HCT116 (cell line): Measurements from ENCODE around the gene CPEB3. TPM values are rescaled to one million over a fixed set of nuclear protein-coding genes. Genes with fewer than 3 reads are reported as not detected.

Experiments
- ATAC-seq: fragments of 200-7000 bp; cut with Tn5 transposase; 2 replicates; pipeline ENCODE4 v1.9.1; 2020; ENCODE audit warnings: mild to moderate bottlenecking, moderate library complexity
- BruUV-seq: library from RNA; stranded (reverse); fragments of 400-500 nt; replicated peaks from 2 replicates; lab custom pipeline; 2021; lab: Mats Ljungman, UMichigan
- CTCF ChIA-PET: fragments of 300-600 bp; sonication (Branson Sonifier 250); formaldehyde crosslinking; loops from one replicate; lab custom pipeline; 2021; ENCODE audit warnings: antibody characterized with exemption; lab: Charles Lee
- POLR2A ChIA-PET: fragments of 300-600, 350-600 bp; sonication (Branson Sonifier 250); formaldehyde crosslinking; loops from one replicate; lab custom pipeline; 2021; ENCODE audit warnings: antibody characterized with exemption; lab: Charles Lee
- RAD21 ChIA-PET, 2 experiments: fragments of 300-600 bp; sonication (Branson Sonifier 250); formaldehyde crosslinking; loops; one replicate each; lab custom pipeline; 2023; ENCODE audit warnings: low total read pairs in 2 of 2; ENCODE audit not compliant: uncharacterized antibody in 2 of 2, unreplicated experiment in 2 of 2, low non-redundant PET in 1 of 2; lab: Charles Lee
- DNase-seq: peaks from one replicate; pipeline ENCODE4 v3.0.0-alpha.2; 2010; ENCODE audit warnings: low read depth, low spot score
- H2AFZ ChIP-seq: fragments of 200-600 bp; shearing (Covaris generic), sonication (generic); 2 replicates; pipeline ENCODE4 v1.6.1; 2017; ENCODE audit warnings: low read depth, mixed run types, mixed read lengths, antibody characterized with exemption, low read length; ENCODE audit not compliant: poor library complexity, severe bottlenecking
- H3K27ac ChIP-seq: 2 replicates; pipeline ENCODE4 v1.5.1; 2012; ENCODE audit warnings: low read depth, low read length
- H3K27me3 ChIP-seq: fragments of 200-600 bp; sonication (generic); 2 replicates; pipeline ENCODE4 v1.6.1; 2016; ENCODE audit warnings: mixed run types, low read length, mixed read lengths; ENCODE audit not compliant: insufficient read depth
- H3K36me3 ChIP-seq, 2 experiments: fragments of 200-500 bp in 1 of 2; fragments of 200-600 bp in 1 of 2; sonication (Bioruptor generic) in 1 of 2; sonication (generic) in 1 of 2; 2 replicates each; pipeline versions ENCODE4 v1.5.1 to v1.6.1; 2014 to 2016; ENCODE audit warnings: low read length in 2 of 2, inconsistent platforms in 1 of 2, mixed read lengths in 1 of 2, mixed run types in 1 of 2; ENCODE audit not compliant: insufficient read depth in 2 of 2, control insufficient read depth in 1 of 2
- H3K4me1 ChIP-seq, 2 experiments: fragments of 200-600 bp in 1 of 2; sonication (generic) in 1 of 2; 2 replicates each; pipeline versions ENCODE4 v1.5.1 to v1.6.1; 2012 to 2017; ENCODE audit warnings: low read length in 2 of 2, inconsistent platforms in 1 of 2, mild to moderate bottlenecking in 1 of 2, mixed read lengths in 1 of 2, mixed run types in 1 of 2, moderate library complexity in 1 of 2; ENCODE audit not compliant: insufficient read depth in 2 of 2, control insufficient read depth in 1 of 2
- H3K4me2 ChIP-seq: fragments of 200-600 bp; sonication (generic); 2 replicates; pipeline ENCODE4 v1.6.1; 2017; ENCODE audit warnings: mixed run types, low read length, mixed read lengths
- H3K4me3 ChIP-seq, 2 experiments: fragments of 200-600 bp in 1 of 2; sonication (generic) in 1 of 2; replicated peaks in 1 of 2; 2 replicates each; pipeline ENCODE4 v1.5.1; 2011 to 2016; ENCODE audit warnings: low read length in 2 of 2, control low read depth in 1 of 2, low read depth in 1 of 2, mild to moderate bottlenecking in 1 of 2, mixed read lengths in 1 of 2, mixed run types in 1 of 2
- H3K79me2 ChIP-seq: fragments of 200-600 bp; sonication (generic); 2 replicates; pipeline ENCODE4 v1.6.1; 2017; ENCODE audit warnings: mild to moderate bottlenecking, mixed run types, low read length, moderate library complexity, mixed read lengths; ENCODE audit not compliant: insufficient read depth
- H3K9ac ChIP-seq: fragments of 200-600 bp; sonication (generic); 2 replicates; pipeline ENCODE4 v1.6.1; 2016; ENCODE audit warnings: low read length, mixed read lengths
- H3K9me2 ChIP-seq: fragments of 200-600 bp; sonication (generic), shearing (Covaris generic); 2 replicates; pipeline ENCODE4 v1.6.1; 2017; ENCODE audit warnings: mixed run types, mild to moderate bottlenecking, moderate library complexity; ENCODE audit not compliant: insufficient read depth
- H3K9me3 ChIP-seq, 2 experiments: fragments of 200-500 bp in 1 of 2; fragments of 200-600 bp in 1 of 2; sonication (Bioruptor generic) in 1 of 2; sonication (generic) in 1 of 2; 2 replicates each; pipeline ENCODE4 v1.6.1; 2014 to 2017; ENCODE audit warnings: low read length in 2 of 2, mixed read lengths in 2 of 2, inconsistent platforms in 1 of 2, low read depth in 1 of 2, mild to moderate bottlenecking in 1 of 2, mixed run types in 1 of 2, moderate library complexity in 1 of 2; ENCODE audit not compliant: control insufficient read depth in 1 of 2, insufficient read depth in 1 of 2
- H4K20me1 ChIP-seq: fragments of 200-600 bp; sonication (generic), shearing (Covaris generic); 2 replicates; pipeline ENCODE4 v1.6.1; 2017; ENCODE audit warnings: mixed run types, mild to moderate bottlenecking, moderate library complexity; ENCODE audit not compliant: insufficient read depth
- CEBPB ChIP-seq: IDR thresholded peaks from 2 replicates; pipeline ENCODE4 v1.6.1; 2012; ENCODE audit warnings: low read depth
- CTCF ChIP-seq, 3 experiments: fragments of 200-600 bp in 1 of 3; sonication (generic) in 1 of 3; IDR thresholded peaks in 2 of 3; conservative IDR thresholded peaks in 1 of 3; 2 replicates each; pipeline ENCODE4 v1.5.1; 2012 to 2017; ENCODE audit warnings: low read depth in 2 of 3, low read length in 2 of 3, antibody characterized with exemption in 1 of 3, borderline replicate concordance in 1 of 3, control low read depth in 1 of 3, mild to moderate bottlenecking in 1 of 3, mixed read lengths in 1 of 3, mixed run types in 1 of 3, moderate library complexity in 1 of 3; ENCODE audit not compliant: insufficient read depth in 1 of 3
- EGR1 ChIP-seq: IDR thresholded peaks from 2 replicates; pipeline ENCODE4 v1.6.1; 2012; ENCODE audit warnings: low read depth
- ELF1 ChIP-seq: IDR thresholded peaks from 2 replicates; pipeline ENCODE4 v1.6.1; 2012; ENCODE audit warnings: low read depth, borderline replicate concordance
- EZH2 ChIP-seq: fragments of 200-600 bp; sonication (generic); IDR thresholded peaks from 2 replicates; pipeline ENCODE4 v1.6.1; 2017; ENCODE audit warnings: antibody characterized with exemption, mixed run types
- EZH2phosphoT487 ChIP-seq: fragments of 200-600 bp; IDR thresholded peaks from 2 replicates; pipeline ENCODE4 v1.6.1; 2018; ENCODE audit warnings: antibody characterized with exemption, borderline replicate concordance
- FOSL1 ChIP-seq: IDR thresholded peaks from 2 replicates; pipeline ENCODE4 v1.6.1; 2012; ENCODE audit warnings: low read depth
- POLR2A ChIP-seq: IDR thresholded peaks from 2 replicates; pipeline ENCODE4 v1.7.0; 2011; ENCODE audit warnings: borderline replicate concordance; ENCODE audit not compliant: insufficient read depth, insufficient read length; ENCODE audit errors: extremely low read depth
- POLR2AphosphoS5 ChIP-seq: IDR thresholded peaks from 2 replicates; pipeline ENCODE4 v1.6.1; 2011; ENCODE audit warnings: mild to moderate bottlenecking, low read depth, low read length, moderate library complexity
- SIN3A ChIP-seq: IDR thresholded peaks from 2 replicates; pipeline ENCODE4 v1.6.1; 2012; ENCODE audit warnings: low read depth
- SP1 ChIP-seq: IDR thresholded peaks from 2 replicates; pipeline ENCODE4 v1.6.1; 2012; ENCODE audit warnings: low read depth
- SRF ChIP-seq: IDR thresholded peaks from 2 replicates; pipeline ENCODE4 v1.6.1; 2012; ENCODE audit warnings: low read depth
- TCF7L2 ChIP-seq: IDR thresholded peaks from 2 replicates; pipeline ENCODE4 v1.7.0; 2011; ENCODE audit warnings: borderline replicate concordance, inconsistent platforms; ENCODE audit not compliant: insufficient read depth, insufficient read length; ENCODE audit errors: extremely low read depth
- YY1 ChIP-seq: IDR thresholded peaks from 2 replicates; pipeline ENCODE4 v1.6.1; 2011; ENCODE audit warnings: low read length, low read depth, moderate library complexity, mild to moderate bottlenecking; ENCODE audit not compliant: insufficient replicate concordance; ENCODE audit errors: extremely low read depth
- ZFX ChIP-seq: fragments of 450-650 bp; IDR thresholded peaks from 2 replicates; pipeline ENCODE4 v1.6.1; 2017
- ZNF274 ChIP-seq: fragments of 200-500 bp; sonication (Bioruptor generic); IDR thresholded peaks from 2 replicates; pipeline ENCODE4 v1.6.1; 2014; ENCODE audit warnings: mild to moderate bottlenecking, low read depth, low read length, inconsistent platforms
- intact Hi-C: fragments of 100-400 bp; cut with micrococcal nuclease; formaldehyde crosslinking; loops from 2 replicates; pipeline ENCODE4 v1.10.0; 2022
- total RNA-seq: library from RNA; stranded (reverse); gene quantifications from one replicate; pipeline ENCODE4 v1.2.1, GENCODE V29; 2021; ENCODE audit not compliant: unreplicated experiment
- TF ChIP-seq, protein P1 (sequence below): IDR thresholded peaks from 2 replicates; pipeline ENCODE4 v1.6.1; 2012
- TF ChIP-seq, protein P2 (sequence below): IDR thresholded peaks from 2 replicates; pipeline ENCODE4 v1.6.1; 2012
- TF ChIP-seq, protein P3 (sequence below): IDR thresholded peaks from 2 replicates; pipeline ENCODE4 v1.6.1; 2012; ENCODE audit warnings: low read depth

The CPEB3 gene
- total RNA-seq, 1 experiment from 2014 or later, result 3.0 TPM

GRCh38 chr10:92213049-92213448 lies 77.8 kb downstream of the CPEB3 start:
- H4K20me1 ChIP-seq, result no peaks in the 10 kb centered on the region
- BruUV-seq, result no TSS peak
- RAD21 ChIA-PET, result no interaction called here

More at GRCh38 chr10:92213049-92213448, 77.8 kb downstream of the CPEB3 start:
- ChIA-PET POLR2A (no interaction called here), CTCF (no interaction called here)
- ATAC-seq, result no peak
- H3K9me2 ChIP-seq, result no peaks in the 10 kb centered on the region
- no peak overlapping the region for H3K27ac ChIP-seq
- H3K4me2 ChIP-seq, result no peak overlapping the region
- H3K9ac ChIP-seq, result no peak overlapping the region
- intact Hi-C loops, result loop anchor here (5.0 kb wide), 1 partner anchor 126 kb away; no protein-coding TSS in a partner anchor
- peaks cover 30 to 94% of the 10 kb centered on the region in 2 experiments for H3K4me1 ChIP-seq
- no peaks in the 10 kb centered on the region for H3K27me3 ChIP-seq
- no peak for TF ChIP-seq SP1
- TF ChIP-seq, protein P1, sequence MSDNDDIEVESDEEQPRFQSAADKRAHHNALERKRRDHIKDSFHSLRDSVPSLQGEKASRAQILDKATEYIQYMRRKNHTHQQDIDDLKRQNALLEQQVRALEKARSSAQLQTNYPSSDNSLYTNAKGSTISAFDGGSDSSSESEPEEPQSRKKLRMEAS, result no peak
- no peak for TF ChIP-seq POLR2A
- no peak for TF ChIP-seq FOSL1
- no peak for TF ChIP-seq CTCF (IDR thresholded peaks at IDR 0.05 in 2 of 3, conservative IDR thresholded peaks at IDR 0.05 in 1 of 3; ENCODE audit: borderline replicate concordance in 1 of 3, insufficient read depth in 1 of 3, low read depth in 2 of 3, low read length in 2 of 3)
- TF ChIP-seq EZH2phosphoT487, result no peak
- TF ChIP-seq ZNF274, result no peak
- TF ChIP-seq EGR1, result no peak
- no peak for TF ChIP-seq CEBPB
- TF ChIP-seq TCF7L2, result no peak
- no peak for TF ChIP-seq SIN3A
- no peak for TF ChIP-seq YY1
- TF ChIP-seq, protein P2, sequence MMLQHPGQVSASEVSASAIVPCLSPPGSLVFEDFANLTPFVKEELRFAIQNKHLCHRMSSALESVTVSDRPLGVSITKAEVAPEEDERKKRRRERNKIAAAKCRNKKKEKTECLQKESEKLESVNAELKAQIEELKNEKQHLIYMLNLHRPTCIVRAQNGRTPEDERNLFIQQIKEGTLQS, result no peak
- TF ChIP-seq, protein P3, sequence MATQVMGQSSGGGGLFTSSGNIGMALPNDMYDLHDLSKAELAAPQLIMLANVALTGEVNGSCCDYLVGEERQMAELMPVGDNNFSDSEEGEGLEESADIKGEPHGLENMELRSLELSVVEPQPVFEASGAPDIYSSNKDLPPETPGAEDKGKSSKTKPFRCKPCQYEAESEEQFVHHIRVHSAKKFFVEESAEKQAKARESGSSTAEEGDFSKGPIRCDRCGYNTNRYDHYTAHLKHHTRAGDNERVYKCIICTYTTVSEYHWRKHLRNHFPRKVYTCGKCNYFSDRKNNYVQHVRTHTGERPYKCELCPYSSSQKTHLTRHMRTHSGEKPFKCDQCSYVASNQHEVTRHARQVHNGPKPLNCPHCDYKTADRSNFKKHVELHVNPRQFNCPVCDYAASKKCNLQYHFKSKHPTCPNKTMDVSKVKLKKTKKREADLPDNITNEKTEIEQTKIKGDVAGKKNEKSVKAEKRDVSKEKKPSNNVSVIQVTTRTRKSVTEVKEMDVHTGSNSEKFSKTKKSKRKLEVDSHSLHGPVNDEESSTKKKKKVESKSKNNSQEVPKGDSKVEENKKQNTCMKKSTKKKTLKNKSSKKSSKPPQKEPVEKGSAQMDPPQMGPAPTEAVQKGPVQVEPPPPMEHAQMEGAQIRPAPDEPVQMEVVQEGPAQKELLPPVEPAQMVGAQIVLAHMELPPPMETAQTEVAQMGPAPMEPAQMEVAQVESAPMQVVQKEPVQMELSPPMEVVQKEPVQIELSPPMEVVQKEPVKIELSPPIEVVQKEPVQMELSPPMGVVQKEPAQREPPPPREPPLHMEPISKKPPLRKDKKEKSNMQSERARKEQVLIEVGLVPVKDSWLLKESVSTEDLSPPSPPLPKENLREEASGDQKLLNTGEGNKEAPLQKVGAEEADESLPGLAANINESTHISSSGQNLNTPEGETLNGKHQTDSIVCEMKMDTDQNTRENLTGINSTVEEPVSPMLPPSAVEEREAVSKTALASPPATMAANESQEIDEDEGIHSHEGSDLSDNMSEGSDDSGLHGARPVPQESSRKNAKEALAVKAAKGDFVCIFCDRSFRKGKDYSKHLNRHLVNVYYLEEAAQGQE, result no peak
- no peak for TF ChIP-seq ZFX
- TF ChIP-seq POLR2AphosphoS5, result no peak
- TF ChIP-seq EZH2, result no peak
- TF ChIP-seq SRF, result no peak
- TF ChIP-seq ELF1, result no peak
- no peak overlapping the region for H2AFZ ChIP-seq
- H3K9me3 ChIP-seq, result no peaks in the 10 kb centered on the region
- H3K4me3 ChIP-seq, result no peak overlapping the region
- H3K36me3 ChIP-seq, result no peaks in the 10 kb centered on the region
- no peaks in the 10 kb centered on the region for H3K79me2 ChIP-seq
- no peak for DNase-seq
